Measurements from ENCODE around the gene UCK1.

DNA sequence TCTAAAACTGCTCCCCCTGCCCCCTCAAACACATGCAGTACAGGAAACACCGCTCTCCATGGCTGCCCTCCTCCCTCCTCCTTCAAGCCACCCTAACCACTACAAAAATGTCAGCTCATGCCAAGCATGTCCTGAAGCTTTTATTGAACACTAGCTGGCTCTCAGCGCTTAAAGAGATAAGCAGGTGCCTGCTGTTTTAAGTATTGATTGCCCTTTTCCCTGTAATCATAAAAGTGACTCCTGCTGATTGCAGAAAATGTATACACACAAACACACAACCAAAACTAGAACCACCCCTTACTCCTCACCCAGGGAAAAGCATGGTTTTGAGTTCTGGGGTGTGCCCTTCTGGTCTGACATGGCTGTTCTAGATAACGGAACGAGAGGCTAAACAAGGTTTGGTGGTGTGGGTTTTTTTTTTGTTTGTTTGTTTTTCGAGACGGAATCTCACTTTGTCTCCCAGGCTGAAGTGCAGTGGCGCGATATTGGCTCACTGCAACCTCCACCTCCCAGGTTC lies 3.7 kb upstream of the UCK1 start:
- TF ChIP-seq CTCF (conservative IDR thresholded peaks at IDR 0.05; ENCODE audit: low read length) (no peak), EZH2phosphoT487 (IDR thresholded peaks at IDR 0.05; ENCODE audit: borderline replicate concordance) (no peak)
